HG03521 (cell line): ENCODE data around the gene CASP9.
A peak's percentile ranks its signal among the peaks of the same experiment; 100 is the strongest.

ENCODE experiments used
- ATAC-seq: cut with Tn5 transposase; IDR thresholded peaks from one replicate; pipeline ENCODE4 v1.9.1; 2021; ENCODE audit warnings: mild to moderate bottlenecking, moderate library complexity; ENCODE audit not compliant: unreplicated experiment

CASP9 gene

DNA sequence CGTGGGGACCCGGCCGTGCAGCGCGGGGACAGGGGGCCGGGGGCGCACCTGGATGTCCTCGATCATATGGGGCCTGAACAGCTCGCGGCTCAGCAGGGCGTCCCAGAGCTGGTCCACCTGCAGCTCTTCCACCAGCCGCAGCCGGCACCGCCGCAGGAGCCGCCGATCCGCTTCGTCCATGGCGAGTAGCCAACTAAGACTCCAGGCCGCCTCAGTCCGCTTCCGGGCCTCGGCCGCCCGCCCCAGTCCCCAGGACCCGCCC, at the start of gene CASP9:
Gene CASP9, minus strand, starts transcription at position 195 of the 262 bp plus-strand sequence. Its CDS starts 15 bp downstream, at position 180.
- no peak for ATAC-seq

DNA sequence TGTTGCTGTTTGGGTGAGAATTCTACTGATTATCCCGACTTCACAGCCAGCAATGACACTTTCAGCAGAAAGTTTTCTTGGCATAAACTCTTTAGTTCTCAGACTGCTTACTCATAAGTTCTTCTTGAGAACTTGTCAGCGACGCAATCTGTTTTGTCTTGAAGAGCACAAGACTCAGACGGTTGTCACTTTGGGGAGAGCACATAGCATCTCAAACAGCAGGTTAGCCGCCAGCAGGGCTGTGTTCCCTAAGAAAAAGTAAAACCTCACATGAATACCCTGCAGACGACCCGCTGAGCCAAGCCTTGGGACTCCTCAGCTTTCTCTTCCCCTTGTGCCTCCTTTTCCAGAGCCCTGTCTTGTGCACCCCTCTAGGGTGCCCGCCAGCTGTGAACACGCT, 49.5 kb upstream of the CASP9 start:
- no peak for ATAC-seq

DNA sequence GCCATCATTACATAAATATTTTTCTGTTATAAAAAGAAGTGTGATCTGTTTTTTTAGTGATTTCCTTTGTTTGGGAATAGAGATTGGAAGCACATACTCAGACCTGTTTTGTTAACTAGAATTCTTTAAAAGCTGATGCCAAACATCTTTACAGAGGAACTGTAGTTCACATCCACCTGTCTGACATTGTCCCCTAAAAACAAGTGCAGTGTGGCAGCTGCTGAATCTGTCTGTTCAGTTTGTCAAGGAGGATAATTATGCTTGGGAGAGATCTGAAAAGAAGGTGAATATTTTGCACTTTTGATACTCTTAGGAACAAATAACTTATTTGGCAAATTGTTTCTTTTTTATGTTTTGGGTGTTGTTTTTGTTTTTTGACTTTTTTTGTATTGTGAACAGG, 47.3 kb upstream of the CASP9 start:
- no peak for ATAC-seq

DNA sequence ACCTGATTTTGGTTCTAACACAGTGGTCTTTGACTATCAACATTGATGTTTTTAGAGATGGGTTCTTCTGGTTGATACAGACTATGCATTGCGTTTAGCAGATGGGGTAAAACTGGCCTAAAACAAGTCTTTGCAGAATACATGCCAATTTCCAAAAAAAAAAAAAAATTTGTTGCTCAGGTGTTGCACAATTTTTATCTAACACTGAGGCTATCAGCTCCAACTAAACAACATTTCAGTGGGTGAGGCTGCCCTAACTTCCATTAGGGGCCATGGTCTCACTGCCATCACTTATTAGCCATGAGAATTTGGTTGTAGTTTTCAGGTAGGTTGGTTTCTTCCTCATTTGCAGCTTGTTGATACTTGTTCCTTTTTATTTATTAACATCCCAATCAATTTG, 46.8 kb upstream of the CASP9 start:
- no peak for ATAC-seq

DNA sequence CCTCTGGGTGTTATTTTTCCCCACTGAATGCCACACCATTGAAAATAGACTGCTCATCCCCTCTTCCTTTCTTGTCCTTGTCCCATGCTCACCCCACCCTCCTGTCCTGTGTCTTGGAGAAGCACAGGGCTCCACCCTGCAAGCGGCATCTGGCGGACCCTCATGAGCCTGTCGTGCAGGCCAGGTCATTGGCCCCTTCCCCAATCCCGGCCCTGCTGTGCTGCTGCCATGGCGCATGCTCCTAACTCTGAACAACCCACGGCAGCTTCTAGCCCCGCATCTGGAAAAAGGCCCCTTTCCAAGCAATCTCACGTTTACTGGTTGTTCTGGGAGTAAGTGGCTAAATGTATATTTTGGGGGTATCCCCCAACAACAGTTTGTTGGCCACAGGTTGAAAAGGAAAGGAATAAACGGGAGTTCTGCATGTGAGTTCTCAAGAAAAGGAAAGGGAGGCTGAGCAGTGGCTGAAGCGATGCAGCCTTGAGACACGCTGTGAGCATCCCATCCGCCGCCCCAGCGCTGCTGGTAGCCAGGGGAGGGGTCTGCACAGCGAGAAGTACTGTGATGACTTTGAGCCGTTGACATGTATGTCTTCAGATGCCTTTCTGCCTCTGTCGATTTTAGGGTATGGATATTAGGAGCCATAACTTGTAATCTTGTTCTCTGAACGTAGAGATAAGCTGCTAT, 44.5 kb upstream of the CASP9 start:
- ATAC-seq = no peak

DNA sequence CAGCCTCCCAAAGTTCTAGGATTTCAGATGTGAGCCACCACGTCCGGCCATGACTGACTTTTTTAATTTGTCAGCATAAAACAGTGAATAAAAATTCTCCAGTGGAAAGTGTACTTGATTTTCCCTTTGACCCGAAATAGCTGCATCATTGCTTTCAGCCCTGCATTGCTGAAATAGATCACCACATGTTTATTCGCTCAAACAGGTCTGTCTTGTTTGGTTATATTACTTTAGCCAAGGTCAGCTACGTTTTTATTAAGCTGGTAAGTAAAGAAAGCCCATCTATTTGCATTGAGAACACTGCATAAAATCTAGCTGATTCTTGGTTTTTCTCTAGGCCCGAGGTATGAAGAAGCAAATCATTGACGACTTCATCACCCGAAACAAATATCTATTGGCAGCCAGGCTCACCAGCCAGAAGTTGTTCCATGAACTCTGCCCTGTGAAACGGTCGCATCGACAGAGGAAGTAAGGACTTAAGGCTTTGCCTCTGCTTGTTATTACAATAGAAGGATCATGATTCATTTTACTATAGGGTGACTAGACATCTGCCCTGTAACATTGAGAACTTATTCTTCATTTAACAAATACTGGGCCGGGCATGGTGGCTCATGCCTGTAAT, 35.3 kb upstream of the CASP9 start:
- no peak for ATAC-seq

DNA sequence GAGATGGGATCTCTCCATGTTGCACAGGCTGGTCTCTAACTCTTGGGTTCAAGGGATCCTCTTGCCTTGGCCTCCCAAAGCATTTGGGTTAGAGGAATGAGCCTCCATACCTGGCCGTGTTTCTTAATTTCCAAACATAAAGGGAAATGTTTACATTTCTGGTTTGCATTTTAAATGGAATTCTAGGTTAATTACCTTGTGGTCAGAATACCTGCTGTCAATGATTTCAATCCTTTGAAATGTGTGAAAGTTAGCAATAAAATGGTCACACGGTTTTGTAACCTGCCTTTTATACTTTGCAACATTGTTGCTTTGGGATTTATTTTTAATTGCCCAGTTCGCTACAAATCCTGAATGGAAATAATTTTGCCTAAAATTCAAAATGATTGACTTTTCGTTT, 34.5 kb upstream of the CASP9 start:
- ATAC-seq = no peak

DNA sequence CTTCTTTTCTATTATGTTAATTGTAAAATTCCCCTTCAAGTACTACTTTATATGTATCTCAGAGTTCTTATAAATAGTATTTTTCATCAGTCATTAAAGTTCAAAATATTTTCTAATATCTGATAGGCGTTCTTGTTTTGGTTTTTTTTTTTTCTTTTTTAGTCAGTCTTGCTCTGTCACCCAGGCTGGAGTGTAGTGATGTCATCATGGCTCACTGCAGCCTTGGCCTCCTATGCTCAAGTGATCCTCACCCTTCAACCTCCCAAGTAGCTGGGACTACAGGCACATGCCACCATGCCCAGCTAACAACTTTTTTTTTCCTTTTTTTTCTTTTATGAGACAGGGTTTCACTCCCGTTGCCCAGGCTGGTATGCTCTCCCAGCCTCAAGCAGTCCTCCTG, 33.6 kb upstream of the CASP9 start:
- ATAC-seq = no peak

DNA sequence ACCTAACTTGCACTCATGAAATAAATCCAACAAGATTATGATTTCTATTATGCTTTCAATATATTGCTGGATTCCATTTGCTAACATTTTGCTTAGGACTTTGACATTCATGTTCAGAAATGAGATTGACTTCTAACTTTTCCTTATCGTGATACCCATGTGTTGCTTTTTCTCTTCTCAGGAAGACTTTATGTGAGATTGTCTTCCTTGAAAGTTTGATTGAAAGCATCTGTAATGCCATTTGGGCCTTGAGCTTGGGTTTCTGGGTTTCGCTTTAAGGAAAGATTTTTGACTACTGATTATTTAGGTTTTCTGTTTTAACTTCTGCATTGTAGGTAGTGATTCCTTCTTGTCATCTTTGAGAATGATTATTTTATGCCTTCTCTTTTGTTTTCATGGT, 33.0 kb upstream of the CASP9 start:
- no peak for ATAC-seq

DNA sequence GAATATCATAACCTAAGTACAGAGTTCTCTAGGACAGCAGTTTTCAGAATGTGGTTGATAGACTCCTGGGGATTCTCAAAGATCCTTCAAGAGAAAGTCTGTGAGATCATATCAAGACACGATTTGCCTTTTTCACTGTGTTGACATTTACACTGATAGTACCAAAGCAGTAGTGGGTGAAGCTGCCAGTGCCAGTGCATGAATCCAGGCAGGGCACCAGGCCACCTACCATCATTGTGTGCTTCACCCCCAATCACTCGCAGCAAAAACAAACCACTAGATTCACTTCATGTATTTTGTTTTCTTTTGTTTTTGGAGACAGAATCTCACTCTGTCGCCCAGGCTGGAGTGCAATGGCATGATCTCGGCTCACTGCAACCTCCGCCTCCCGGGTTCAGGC, 26.6 kb upstream of the CASP9 start:
- no peak for ATAC-seq

DNA sequence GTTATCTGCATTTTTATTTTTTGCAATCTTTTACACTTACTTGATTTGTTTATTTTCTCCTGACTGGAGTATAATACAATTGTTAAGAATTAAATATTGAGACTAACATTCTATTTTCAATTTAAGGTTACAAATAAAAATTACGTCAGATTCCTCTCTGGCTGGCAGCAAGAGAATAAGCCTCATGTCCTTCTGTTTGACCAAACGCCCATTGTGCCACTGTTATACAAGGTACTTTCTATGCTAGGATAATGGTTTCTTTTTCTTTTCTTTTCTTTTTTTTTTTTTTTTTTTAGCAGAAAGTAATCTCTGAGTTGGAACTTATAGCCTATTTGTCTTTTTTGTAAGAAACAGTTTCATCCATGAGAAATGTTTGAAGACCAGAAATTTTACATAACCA, 22.6 kb upstream of the CASP9 start:
- no peak for ATAC-seq

DNA sequence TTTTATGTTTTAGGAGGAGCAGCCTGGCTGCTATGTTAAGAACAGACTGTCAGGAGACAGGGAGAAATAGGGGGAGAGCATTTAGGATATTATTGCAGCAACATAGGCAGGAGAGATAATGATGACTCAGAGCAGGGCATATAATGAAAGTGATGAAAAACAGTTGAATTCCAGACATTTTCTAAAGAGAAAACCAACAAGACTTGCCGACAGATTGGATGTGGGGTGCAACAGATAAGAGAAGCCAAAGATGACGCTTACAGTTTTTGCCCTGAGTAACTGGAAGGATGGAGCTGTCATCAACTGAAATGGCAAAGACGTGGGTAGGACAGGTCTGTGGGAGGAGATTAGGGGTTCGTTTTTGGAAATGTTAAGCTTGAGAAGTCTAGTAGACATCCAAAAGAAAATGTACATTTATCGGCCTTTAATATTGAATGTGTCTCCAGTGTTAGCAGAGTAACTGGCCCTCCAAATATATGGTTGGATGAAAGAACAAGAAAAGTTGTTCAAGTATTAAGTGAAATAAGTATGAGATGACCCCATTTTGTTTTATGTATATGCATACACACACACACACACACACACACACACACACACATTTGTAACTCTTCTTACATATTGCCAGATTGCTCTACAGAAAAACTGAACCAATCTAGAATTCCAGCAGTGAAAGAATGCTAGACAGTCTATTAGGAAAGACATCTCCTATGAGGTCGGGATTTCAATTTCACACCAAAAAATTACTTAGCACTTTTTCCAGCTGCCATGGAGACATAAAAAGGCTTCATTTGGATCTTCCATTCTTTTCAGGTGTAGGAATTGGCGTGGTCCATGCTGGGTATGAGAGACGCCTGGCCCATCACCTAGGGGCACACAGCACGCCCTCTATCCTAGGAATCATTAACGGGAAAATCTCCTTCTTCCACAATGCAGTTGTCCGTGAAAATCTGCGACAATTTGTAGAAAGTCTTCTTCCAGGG, 19.9 kb upstream of the CASP9 start:
- no peak for ATAC-seq

DNA sequence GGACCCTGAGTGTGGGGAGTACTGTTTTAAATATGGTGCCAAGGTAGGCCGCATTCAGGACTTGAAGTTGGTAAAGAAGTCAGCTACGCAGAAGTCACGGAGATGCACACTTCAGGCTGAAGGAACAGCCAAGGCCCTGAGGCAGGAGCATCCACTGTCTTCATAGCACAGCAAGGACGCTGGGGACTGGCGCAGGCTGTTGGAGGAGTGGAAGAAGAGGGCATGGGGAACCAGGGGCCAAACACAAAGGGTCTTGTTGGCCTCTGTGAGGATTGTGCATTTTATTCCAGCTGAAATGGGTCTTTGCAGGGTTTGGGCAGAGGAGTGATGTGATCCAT, 19.2 kb upstream of the CASP9 start:
- no peak for ATAC-seq

DNA sequence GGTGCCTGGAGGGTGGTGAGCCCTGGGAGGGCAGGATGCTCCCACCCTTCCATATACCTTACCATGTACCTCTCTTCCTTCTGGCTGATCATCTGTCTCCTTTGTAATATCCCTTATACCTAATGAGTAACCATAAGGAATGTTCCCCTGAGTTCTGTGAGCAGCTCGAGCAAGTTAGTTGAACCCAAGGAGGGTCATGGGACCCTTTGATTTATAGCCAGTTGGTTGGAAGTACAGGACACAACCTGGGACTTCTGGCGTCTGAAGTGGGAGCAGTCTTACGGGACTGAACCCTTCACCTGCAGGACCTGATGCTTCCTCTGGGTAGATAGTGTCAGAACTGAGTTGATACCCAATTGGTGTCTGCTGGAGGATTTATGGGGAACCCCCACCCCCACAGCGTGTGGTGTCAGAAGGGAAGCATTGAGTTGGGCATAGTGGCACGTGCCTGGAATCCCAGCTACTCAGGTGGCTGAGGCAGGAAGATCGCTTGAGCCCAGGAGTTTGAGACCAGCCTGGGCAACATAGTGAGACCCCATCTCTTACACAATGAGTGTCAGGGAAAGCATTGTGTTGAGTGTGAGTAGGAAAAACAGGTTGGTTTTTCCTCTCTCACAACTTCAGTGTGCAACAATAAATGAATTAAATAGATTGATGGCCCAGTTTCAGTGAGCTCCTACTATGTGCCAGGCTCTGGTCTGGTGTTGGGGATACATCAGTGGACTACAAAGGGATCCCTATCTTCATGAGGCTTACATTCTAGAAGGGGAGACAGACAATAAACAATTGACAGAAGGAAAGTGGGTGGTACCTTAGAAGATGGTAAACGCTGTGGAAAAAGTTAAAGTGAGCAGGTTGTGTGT, 18.6 kb upstream of the CASP9 start:
- ATAC-seq = no peak

DNA sequence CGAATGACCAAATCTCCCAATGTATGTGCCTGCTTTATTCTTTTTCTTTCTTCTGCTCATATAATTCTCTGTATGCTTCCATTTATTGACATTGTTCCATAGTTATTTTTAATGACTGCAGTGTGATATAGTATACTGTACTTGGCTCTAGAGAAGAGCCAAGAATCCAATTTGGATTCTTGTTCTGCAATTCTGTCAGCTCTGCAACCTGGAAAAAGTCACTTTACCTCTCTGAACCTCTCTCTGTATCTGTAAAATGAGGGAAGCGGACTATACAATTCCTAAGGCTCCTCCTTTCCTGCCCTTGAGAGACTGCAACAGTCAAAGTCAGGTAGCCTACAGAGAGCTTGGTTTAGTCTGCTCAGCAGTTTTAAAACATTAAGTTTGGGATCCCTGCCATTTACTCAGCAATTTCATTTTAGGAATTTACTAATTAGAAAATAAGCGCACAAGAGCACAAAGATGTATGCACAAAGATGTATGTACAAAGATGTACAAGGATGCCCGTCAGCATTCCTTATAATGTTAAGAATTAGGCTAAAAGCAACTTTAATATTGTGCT, 17.3 kb upstream of the CASP9 start:
- no peak for ATAC-seq

DNA sequence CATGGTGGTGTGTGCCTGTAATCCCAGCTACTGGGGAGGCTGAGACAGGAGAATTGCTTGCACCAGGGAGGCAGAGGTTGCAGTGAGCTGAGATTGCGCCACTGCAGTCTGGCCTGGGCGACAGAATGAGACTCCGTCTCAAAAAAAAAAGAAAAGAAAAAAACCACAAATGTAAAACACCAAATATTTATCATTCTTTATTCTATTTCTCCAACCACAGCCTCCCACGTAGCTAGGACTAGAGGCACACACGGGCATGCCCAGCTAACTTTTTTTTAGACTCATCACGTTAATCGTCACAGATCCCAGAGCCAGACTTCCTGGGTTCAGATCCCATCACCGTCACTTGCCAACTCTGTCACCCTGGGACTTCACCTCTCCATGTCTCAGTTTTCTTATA, 16.2 kb upstream of the CASP9 start:
- no peak for ATAC-seq

DNA sequence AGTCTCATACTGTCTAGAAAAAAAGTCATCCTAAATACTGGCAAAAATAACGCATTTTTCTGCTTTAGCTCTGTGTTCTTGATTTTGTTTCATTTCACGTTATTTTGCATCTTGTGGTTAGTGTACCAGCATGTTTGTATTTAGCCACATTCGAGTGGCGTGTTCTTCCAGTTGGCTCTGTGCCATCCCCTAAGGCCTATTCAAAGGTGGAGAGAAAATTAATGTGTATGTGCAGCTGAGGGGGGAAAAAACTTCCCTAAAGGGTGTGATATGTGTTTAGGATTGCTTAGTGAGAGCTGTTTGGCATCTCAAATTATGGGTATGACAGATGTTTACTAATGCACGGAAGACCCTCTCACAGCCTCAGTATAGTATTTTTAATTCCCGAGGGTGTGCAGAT, 14.8 kb upstream of the CASP9 start:
- ATAC-seq = no peak

DNA sequence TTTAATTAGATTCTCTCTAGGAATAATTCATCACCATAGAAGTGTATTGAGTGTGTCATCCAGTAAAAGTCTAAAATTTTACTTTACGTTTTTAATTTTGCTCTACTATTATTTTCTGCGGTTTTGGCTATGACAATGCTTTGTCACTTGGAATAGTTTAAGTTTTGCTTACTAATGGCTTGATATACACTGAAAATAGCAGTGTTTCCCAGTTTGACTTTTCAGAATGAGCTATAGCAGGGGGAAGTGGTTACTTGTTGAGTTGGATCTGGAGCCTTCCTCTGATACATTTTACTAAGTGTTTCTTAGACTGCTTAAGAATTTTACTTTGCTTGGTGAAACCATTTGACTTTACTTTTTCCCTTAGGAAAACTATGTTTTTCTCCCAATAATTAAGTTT, 7.7 kb upstream of the CASP9 start:
- no peak for ATAC-seq

DNA sequence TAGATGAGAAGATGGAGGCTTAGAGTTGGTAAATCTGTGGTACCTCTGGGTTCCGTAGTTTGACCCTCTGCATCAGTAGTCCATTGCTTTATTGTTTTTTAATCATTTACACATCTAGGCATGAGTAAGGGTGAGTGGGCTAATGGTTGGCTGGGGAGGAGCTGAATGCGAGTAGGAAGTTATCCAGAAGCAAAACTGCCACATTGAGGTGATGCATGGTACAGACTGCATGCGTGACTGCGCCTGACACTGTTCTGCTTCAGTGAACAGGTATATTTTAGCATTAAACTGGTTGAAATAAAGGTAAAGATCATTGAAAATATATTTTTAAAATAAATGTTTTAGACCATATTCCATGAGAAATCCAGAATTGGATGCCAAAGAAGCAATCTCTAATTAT, 7.0 kb upstream of the CASP9 start:
- no peak for ATAC-seq

DNA sequence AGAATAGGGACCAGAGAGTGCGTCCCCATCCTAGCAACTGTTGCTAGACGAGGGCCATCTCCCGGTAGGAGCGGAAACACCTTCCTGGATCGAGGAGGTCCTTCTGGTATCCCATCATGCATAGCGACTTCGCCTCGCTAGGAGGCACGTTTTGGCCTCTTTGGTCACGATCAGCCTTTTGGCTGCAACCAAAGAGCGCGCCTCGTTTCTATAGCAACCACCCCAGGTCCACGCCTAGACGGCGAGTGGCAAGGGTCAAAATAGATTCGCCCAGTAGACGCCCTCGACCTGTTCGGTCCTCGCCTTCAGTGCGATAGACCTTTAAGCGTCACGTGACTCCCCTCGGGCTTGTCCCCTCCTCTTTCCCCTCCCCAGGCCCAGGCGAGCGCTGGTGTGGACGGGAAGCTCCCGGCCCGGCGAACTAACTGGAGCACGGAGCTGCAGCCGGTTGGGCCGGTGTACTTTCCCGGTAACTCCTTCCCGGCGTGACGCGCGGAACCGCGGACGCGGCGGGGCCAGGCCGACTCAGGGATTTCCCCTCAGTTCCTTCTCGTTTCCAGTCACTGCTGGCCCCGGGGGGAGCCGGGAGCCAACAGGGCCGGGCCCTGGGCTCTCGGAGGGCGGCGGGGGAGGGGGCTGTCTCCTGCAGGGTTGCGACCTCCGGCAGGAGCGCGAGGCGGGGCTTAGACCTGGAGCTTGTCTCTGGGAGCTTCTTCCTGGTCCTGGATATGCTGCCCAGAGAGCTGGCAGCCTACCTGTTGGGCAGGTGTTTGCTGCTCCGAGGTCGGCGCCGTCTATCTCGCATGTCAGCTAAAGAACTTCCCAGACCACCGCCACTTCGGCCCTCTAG, 2.7 kb upstream of the CASP9 start, which contains the start of gene DNAJC16:
Gene DNAJC16, plus strand, starts transcription at position 359 of the 850 bp plus-strand sequence. CDS start 2,258 bp downstream, outside the sequence.
- ATAC-seq = peak; percentile 52
